Measurements from ENCODE around the gene SERPINI1. TPM values are rescaled to one million over a fixed set of nuclear protein-coding genes. Genes with fewer than 3 reads are reported as not detected.

Gene SERPINI1, protein sequence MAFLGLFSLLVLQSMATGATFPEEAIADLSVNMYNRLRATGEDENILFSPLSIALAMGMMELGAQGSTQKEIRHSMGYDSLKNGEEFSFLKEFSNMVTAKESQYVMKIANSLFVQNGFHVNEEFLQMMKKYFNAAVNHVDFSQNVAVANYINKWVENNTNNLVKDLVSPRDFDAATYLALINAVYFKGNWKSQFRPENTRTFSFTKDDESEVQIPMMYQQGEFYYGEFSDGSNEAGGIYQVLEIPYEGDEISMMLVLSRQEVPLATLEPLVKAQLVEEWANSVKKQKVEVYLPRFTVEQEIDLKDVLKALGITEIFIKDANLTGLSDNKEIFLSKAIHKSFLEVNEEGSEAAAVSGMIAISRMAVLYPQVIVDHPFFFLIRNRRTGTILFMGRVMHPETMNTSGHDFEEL
- 14.6 TPM for total RNA-seq

DNA sequence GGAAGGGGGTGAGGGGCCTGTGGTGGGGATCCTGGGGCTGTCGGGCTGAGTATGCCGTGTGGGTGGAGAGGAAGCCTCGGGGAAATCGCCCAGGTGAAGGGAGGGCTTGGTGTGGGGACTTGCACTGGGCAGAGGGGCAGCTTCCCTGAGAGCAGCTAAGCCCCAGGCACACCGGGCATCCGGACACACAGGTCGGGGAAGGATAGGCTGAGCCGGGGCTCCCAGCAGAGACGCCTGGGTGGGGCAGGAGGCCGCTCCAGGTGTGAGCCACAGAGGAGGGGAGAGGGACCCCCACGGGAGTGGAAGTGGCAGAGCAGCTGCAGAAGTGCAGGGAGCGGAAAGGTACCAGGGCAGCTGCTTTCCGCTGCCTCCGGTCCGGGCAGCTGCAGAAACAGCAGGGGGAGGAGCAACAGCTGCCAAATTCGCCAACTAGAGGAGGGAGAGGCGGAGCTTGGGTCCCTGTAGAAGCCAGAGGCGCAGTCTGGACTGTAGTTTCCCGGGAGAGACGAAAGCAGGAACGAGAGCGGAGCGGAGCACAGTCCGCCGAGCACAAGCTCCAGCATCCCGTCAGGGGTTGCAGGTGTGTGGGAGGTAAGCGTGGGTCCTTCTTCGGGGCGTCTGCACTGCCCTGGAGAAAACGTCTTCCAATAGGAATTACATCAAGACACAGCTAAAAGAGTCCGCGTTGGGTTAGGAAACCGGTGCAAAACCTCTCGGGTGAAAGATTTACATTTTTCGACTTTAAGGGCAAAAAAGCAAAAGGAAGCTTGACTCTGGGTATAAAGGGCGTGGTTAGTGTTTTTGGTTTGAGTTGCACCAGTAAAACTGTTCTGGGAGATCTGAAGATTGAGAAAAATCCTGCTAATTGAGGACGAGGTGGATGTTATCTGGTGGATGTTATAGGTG is at the start of gene SERPINI1:
SERPINI1 (plus strand) TSS at position 489 of the 906 bp plus-strand sequence. CDS start 53,408 bp downstream, outside the sequence.
- DNase-seq: peak; percentile 75

DNA sequence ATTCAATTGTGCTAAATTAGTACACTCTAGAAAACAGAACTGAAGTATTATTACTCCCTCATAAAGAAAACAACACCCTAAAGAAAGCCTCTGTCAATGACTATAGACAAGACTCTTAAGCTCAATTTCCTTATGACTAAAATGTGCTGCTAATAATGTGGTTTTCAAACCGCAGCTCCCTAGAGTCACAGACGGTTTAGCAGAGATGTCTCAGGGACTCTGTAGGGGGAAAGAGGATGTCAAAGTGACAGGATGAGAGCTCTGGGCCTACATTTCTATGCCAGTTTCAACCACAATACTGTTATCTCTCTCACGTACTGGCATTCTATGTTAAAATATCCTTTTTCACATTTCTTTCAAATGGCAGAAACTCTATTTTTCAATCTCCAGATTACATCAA is 44.2 kb upstream of the SERPINI1 start:
- DNase-seq: no peak

DNA sequence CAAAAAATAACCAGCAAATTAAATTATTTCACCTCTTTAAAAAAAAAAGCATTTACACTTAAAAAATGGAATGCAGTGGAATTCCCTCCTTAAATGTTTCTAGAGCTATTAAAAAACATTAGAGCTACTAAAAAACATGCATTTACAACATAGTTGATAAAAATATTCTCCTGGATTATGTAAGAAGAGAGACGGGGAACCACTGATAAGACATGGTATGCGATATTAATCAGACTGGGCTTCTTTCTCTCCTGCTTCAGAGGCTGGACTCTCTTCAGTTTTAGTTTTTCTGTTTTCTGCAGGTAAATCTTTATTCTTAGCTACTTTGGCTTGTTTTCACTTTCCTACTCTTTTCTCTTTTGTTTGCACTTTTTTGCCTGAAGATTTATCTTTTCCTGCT is 41.4 kb upstream of the SERPINI1 start:
- no peak for DNase-seq

DNA sequence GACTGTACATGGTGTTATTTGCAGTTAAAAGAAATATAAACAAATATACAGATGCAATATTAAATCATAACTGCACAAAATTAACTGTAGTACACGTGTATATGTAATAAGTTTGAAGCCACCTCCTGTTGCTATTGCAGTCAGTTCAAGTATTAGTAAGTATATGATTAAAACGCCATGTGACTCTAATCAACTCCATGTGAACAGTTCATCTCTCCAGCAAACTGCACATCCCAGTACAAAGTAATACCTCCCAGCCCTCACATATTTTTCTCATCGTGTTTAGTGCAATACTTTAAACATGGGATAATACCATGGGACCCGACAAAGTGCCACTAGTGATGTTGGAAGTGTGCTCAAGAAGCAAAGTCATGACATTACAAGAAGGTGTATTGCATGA is 35.5 kb upstream of the SERPINI1 start:
- DNase-seq: no peak

DNA sequence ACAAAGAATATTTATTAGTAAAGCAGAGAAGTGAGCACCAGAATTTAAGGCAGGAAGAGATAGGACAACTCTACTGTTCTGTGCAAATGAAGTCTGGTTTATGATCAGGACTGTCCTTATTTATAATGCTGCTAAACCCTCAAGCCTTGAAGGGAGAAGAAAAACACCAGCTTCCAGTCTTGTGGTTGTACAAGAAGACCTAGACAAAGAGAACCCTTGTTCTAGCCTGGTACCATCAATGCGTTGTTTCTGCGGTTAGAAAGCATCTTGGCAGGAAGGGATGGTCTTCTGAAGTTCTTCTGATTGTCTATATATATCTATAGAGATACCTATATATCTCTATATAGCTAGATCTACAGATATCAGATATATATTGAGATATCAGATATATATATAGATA is 34.6 kb upstream of the SERPINI1 start:
- no peak for DNase-seq

DNA sequence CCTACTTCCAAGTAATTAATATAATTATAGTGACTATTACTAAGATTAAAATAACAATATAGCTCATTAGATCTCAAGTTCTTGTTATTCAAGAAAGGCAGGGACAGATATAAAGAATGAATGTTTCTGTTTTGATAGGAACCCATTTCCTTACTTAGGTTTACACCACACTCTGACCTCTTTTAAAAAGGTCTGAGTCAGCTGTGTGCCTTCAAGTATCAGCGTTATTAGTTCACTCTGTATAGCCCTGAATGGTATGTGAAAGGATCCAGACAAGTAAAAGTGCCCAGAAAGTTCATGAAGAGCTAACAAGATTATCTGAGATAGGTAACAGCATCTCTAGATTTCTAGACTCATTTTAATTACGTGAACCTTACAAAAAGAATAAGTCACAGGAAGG is 29.7 kb upstream of the SERPINI1 start:
- no peak for DNase-seq

DNA sequence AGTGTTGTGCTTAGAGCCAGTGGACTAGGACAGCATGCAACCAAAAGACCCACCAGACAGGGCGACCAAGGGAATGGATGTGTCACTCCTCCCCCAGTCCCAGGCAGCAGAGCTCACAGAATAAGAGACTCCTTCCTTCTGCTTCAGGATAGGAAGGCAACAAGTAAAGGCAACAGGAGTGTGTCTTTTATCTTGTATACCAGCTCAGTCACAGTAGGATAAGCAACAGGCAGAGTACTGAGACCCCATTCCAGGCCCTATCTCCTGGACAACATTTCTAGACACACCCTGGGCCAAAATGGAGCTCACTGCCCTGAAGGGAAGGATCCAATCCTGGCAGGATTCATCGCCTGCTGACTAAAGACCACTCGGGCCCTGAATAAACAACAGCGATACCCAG is 25.8 kb upstream of the SERPINI1 start:
- DNase-seq: no peak

DNA sequence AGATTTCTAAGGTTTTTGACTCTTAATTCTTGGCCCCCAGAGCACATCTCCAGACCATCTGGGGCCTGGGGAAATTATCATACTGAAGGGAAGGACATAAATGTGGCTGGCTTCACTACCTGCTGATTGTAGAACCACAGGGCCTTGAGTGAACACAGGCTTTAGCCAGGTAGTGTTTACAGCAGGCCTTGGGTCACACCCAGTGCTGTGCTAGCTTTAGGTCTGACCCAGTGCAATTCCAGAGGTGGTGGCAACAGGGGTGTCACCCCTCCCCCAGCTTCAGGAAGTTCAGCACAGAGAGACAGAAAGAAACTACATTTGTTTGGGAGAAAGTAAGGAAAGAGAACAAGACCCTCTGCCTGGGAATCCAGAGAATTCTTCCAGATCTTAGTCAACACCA is 25.0 kb upstream of the SERPINI1 start:
- DNase-seq: no peak

DNA sequence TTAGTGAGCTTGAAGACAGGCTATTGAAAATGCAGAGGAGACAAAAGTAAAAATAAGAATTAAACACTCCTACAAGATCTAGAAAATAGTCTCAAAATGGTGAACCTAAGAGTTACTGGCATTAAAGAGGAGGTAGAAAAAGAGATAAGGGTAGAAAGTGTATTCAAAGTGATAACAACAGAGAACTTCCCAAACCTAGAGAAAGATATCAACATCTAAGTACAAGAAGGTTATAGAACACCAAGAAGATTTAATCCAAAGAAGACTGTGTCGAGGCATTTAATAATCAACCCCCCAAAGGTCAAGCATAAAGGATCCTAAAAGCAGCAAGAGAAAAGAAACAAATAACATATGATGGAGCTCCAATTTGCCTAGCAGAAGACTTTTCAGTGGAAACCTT is 24.1 kb upstream of the SERPINI1 start:
- DNase-seq: no peak

DNA sequence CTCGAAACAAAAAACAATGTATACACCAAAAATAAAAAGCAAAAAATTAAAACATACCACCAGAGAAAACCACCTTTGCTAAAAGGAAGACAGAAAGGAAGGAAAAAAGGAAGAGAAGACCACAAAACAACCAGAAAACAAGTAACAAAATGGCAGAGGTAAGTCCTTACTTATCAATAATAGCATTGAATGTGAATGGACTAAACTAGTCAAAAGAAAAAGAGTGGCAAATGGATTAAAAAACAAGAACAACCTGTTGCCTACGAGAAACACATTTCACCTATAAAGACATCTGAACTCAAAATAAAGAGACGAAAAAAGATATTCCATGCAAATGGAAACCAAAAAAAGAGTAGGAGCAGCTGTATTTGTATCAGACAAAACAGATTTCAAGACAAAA is 23.1 kb upstream of the SERPINI1 start:
- DNase-seq: no peak

DNA sequence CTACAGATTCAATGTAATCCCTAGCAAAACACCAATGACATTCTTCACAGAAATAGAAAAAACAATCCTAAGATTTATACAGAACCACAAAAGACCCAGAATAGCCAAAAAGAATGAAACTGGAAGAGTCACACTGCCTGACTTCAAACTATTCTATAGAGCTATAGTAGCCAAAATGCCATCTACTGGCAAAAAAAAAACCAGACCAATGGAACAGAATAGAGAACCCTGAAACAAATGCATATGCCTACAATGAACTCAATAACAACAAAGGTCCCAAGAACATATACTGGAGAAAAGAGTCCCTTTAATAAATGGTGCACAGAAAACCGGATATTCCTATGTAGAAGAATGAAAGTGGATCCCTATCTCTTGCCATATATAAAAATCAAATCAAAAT is 20.6 kb upstream of the SERPINI1 start:
- DNase-seq: no peak

DNA sequence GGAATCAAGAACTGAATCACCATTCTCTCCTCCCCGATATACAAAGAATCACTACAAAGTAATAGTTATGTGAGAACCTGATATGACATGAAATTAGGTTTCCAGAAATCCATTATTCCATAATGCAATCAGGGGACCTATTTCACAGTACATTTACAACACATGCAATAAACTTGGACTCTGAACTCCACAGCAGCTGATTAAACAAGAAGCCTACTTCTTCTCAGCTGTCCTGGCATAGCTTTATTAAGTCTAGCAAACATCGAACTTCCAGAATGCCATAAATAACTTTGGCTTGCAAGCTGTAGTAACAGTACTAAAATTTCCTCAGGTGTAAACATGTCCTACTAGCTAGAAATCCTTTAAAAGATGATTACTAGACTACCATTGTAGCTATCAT is 18.6 kb upstream of the SERPINI1 start:
- DNase-seq: no peak

DNA sequence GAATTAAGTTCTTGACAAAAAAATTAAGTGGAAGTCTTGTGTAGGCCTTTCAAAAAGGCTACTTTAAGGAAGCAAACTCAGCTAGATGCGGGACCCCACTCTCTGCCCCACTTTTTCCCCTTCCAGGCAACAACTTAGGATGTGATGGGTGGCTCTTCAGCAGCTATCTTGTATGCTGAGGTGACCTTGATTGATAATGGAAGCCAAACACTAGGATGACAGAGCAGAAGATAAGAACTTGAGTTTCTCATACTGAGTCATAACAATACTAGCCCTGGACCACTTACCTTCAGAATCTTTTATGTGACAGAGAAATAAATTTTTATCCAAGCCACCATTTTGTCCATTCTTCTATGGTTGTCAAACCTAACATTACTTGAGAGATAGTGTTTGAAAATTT is 16.9 kb upstream of the SERPINI1 start:
- DNase-seq: no peak

DNA sequence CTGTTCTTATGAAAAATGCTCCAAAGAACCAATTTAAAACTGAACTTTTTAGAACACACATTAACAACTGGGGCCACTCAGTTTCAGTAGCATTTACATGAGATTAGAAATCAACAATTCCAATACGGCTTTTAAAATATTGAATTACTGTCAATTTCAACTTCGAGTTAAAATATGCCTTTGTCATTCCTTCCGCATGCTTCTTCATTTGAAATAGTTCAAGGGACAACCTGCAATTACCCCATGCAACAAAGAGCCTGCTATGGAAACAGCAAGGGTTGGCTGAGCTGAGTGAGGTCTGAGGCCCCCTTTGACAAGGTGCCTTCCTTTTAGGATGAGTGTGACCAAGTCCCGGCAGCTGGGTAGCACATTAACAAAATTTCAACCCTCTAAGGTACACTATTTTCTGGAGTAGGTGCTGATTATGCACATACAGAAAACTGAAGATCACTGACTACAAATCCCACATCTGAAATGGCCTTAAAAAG is 12.5 kb upstream of the SERPINI1 start:
- no peak for DNase-seq

DNA sequence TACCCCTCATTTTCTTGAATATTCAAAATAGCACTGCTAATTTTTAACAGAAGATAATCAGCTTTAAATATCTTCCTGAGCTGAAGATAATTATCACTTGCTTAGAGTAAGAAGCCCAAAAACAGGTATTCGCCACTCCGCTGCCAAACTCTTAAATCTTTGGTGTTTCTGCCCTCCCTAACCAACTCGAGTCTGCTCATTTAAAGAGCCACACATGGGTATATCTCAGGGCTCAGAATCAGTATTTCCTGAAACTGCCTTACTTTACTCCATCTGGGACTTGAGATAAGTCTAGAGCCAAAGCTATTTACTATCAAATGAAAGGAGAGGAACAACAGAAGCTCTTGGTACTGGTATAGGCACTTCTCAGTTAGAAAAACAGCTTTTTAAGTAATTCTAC is 11.6 kb upstream of the SERPINI1 start:
- DNase-seq: no peak

DNA sequence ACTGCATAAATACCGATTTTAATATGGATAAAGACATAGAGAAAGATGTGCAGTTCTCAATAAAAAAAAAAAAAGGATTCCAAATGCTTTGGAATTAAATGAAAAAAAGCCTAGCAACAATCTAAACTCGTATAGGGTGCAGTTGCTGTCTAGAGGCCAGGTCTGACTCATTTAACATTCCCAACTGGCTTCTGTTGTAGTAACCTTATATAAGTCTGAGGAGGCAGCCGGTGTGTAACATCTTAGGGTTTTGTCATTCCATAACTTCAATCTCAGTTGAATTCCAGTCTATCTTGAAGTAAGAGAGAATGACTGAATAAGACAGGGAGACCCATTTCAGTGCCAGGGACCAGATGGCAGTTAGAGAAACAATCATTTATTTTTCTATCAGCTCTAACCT is 7.3 kb upstream of the SERPINI1 start:
- DNase-seq: no peak

DNA sequence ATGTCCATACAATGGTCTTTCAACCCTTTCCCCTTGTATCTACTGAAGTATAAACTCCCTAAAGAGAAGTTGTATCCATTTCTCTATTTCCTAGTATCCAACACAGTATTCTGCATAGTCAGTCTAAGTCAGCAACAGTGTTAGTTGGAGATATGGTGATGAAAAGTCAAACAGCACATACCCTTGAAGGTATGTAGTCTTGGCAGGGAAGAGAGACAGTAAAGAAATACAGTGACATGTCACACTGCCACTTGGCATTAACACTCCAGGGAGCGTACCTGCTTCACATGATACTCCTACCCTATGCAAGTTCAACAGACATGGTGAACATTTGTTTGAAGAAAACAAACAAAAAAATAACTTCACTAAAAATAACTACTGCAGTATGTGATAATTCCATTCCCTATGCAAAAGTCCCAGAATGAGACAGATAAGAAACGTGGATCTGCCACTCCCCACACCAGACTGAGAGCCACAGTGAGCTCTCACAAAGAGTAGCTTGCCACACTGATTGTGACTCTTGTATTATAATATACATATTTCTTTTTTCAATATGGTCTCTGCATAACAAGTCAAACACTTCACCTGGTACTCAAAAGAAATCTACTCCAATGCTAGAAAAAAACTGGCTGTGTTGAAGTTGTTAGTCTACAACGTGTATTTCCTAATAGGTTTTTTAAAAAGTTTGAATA is 6.7 kb upstream of the SERPINI1 start:
- no peak for DNase-seq

DNA sequence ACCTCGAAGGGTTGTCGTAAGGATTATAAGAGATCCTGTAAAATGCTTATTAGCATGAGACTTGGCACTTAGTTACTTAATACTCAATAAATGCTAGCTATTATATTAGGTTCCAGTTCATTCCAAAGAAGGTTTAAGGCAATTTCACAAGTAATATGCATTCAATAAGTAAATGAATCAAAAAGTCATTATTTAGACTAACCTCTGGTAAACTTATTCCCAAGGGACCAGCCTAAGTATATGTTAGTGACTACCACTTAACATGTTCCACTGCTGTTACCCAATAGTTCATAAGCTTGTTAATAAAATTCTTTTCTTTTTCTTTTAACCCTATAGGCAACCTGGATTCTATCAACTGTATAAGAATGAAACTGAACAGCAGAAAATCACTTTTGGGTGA is 5.9 kb upstream of the SERPINI1 start:
- DNase-seq: no peak

DNA sequence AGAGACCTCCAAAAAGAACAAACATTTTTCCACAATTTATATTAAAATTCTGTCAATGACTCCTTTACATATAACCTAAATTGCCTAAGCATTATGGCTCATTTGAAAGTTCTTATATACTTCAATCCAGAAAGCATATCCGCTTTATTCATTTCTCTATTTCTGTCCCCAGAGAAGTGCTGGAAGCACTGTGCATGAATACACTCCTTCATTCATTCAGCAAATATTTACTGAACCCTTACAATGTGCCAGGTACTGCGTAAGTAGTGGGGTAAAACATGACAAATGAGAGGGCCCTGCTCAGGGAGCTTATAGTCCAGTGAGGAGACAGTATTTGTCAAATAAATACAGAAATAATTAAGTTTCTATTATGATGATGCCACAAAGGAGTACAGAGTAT is 4.1 kb upstream of the SERPINI1 start:
- DNase-seq: no peak

DNA sequence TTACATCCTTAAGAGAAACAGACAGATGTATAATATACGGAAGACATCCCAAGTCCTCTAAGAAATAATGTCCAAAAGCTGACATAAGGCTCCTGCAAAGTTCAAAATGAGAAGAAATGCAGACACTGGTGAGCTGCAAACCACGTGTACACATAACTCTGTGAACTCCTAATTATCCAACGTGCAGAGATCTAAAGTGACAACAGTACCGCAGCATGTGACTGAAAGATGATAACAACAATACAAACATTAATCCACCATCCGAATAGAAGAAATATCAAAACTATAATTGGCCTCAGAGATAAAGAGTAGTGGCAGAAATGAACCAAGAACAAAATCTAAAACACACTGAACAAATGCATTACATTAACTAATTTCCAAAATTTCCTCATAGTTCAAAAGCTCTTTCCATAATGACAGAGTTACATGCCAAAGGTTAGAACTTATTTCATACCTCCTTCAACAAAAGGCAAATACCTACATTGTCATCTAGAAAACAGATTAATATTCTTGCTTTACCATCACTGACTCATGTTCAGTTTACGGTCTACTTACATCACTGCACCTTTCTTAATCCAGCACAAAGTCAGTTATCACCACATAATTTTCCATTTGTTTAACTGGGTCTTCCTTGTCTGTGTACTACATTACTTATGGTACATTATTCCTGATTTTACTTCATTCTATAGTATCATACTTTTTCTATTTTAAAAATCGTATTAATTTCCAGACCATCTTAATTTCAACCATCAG is 3.0 kb upstream of the SERPINI1 start:
- DNase-seq: no peak

DNA sequence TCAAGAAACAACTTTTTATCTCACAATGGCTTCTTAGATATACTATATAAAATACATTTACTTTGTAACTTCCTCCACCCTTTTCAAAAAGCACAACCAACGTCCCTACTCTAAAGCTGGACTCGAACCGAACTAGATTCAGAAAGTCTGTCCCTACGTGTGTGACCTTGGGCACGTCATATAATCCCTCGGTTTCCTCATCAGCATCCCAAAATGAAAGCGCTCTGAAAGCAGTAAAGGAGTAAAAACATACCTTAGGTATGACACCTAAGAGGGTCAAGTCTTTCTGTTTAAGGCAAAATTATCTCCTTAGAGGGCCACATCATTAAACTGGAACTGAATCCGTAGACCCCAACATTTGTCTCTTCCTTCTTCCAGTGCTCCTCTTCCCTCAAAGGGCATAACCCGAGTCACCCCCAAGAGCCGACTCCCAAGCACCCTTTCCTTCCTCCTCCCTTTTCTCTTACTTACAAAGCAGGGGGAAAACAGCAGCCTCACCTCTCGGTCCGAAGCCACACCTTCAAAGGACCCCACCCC is 1.5 kb upstream of the SERPINI1 start:
- no peak for DNase-seq

All from skin of body (tissue), 2 donors.